ENCODE data around the gene RTN3.
"Not testable (repeated sequence)": the region's sequence is repeated elsewhere in the genome, so short reads cannot be mapped to it uniquely, and the experiment has no call there.

The RTN3 gene

GRCh38 chr11:63681321-63682065 is at the start of gene RTN3:
Gene RTN3, plus strand, starts transcription at chr11:63681500. Its CDS starts 137 bp downstream, at chr11:63681637.
- FAIRE-seq, result no peak

DNA sequence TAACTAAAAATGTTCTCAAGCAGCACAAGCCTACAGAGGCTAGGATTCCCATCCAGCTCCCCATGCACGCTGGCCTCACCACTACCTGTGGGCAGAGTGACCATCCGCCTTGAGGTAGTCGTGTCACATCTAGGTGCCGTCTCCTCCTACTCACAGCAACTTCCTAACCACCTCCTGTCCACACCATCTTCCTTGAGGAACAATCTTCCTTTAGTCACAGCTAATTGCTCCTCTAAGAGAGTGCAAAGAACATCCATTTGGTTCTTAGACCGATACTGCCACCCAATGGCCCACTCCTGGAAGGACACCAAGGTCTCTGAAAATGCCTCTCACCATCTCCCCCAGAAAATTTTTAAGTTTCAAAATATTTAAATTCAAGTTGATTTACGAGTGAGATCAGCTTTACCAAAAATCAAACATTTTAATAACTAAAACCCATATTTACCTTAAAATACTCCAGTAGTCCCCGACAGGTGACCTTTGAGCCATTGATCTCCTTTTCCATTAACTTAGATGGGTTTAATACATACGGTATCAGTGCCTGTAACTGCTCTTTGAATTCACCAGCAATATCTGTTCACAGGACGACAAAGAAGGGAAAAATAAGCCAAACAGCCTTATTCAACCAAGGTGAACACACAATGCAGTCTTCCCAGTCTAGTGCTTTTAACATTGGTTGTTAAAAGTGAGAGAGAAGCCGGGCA is 45.4 kb upstream of the RTN3 start:
- no peak for FAIRE-seq

DNA sequence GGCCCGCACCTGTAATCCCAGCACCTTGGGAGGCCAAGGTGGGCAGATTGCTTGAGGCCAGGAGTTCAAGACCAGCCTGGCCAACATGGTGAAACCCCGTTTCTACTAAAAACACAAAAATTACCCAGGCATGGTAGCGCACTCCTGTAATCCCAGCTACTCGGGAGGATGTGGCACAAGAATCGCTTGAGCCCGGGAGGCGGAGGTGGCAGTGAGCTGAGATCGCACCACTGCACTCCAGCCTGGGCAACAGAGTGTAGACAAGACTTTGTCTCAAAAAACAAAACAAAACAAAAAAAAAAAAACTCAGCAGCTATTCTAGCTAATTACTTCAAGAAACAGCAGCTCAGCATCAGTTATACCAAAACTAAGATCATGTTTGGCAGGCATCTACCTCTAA is 42.9 kb upstream of the RTN3 start:
- not testable (repeated sequence) for FAIRE-seq

DNA sequence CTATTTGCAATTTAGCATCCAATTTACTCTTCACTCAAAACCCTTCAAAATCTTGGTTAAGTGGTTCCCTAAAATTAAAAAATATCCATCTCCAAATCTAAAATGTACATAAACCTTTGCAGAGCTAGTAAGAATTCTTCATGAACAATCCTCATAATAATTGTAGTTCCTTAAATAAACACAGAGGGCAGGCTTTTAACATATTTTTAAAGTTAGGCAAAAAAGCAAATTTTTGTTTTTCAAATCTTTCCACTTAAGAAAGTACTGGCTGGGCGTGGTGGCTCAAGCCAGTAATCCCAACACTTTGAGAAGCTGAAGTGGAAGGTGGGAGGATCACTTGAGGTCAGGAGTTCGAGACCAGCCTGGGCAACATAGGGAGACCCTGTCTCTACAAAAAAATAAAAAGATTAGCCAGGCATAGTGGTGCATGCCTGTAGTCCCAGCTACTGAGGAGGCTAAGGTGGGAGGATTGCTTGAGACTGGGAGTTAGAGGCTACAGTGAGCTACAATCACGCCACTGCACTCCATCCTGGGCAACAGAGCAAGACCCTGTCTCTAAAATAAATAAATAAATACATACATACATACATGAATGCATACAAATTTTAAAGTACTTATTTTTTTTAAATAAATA is 42.0 kb upstream of the RTN3 start:
- FAIRE-seq, result peak; percentile 90

- no peak for FAIRE-seq
Observed at GRCh38 chr11:63641727-63642126, 39.6 kb upstream of the RTN3 start.

- no peak for FAIRE-seq
Observed at GRCh38 chr11:63643205-63643604, 38.1 kb upstream of the RTN3 start.

GRCh38 chr11:63652671-63653070 is 28.6 kb upstream of the RTN3 start:
- no peak for FAIRE-seq

DNA sequence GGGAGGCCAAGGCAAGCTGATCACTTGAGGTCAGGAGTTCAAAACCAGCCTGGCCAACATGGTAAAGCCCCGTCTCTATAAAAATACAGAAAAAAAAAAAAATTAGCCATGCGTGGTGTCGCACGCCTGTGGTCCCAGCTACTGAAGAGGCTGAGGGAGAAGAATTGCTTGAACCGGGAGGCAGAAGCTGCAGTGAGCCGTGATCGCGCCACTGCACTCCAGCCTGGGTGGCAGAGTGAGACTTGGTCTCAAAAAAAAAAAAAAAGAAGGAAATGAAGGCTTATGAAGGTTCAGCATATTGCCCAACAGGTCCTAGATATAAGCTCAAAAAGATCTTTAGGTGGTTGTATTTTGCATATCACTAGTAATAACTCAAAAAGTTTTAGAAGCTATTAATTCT is 20.3 kb upstream of the RTN3 start:
- no peak for FAIRE-seq

GRCh38 chr11:63663809-63664208 is 17.5 kb upstream of the RTN3 start:
- FAIRE-seq, result no peak

- FAIRE-seq, result no peak
Observed at GRCh38 chr11:63666874-63667273, 14.4 kb upstream of the RTN3 start.

GRCh38 chr11:63667995-63668795 is 13.1 kb upstream of the RTN3 start:
- no peak for FAIRE-seq

DNA sequence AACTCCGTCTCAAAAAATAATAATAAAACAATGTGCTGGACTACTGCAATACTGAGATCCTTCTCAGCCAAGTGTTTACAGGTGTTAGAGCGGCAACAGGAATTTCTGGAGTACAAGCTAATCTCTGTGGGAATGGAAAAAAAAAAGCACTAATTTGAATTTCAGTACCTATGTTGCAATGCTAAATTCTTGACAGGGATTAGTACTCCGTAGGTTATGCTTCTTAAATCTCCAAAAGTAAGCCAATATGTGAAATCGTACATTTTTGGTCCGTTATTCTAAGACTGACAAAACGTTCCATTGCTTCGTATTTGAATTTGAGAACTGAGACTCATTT is 11.2 kb upstream of the RTN3 start:
- FAIRE-seq, result no peak

DNA sequence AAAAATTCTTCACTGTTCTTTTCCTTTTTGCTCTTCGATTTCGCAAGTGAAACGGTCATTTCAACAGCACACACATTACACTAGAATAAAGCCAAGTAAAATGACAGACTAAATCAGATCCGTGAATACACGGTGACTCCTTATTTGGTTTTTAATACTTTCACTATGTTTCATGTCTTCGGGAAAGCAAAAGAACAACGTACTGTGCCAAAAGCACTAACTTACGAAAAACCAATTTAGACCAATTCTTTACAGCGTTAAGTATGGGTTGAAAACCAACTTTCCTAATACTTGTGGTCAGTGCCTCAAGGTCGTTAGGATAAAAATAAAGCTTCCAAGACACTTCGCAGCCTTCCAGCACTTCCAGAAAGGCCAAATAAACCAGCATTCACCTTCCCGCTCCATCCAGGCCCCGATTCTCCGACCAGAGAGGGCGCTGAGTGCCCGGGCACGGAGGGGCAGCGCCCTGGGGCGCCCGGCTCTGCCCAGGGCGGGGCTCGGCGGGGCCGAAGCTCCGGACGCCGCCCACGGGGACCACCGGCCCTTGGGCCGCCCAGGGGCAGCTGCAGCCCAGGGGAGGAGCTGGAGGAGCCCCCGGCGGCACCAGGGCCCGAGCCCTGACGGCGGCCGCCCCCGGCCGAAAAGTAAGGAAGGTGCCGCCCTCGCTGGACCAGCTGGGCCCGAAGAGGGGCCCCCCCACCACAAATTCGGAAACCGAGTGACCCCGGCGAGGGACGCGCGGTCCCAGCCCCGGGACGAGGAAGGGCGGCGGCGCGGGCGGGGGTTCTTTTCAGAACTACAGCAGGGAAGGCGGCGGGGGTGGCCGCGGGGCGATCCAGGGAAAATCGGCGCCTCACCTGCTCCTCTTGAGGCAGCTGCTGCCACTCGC is 10.6 kb upstream of the RTN3 start:
- FAIRE-seq, result no peak

GRCh38 chr11:63671322-63672155 is 9.8 kb upstream of the RTN3 start, which contains the start of gene ATL3:
Gene ATL3, minus strand, starts transcription at chr11:63671376. Its CDS starts 41 bp downstream, at chr11:63671335.
- FAIRE-seq, result no peak

DNA sequence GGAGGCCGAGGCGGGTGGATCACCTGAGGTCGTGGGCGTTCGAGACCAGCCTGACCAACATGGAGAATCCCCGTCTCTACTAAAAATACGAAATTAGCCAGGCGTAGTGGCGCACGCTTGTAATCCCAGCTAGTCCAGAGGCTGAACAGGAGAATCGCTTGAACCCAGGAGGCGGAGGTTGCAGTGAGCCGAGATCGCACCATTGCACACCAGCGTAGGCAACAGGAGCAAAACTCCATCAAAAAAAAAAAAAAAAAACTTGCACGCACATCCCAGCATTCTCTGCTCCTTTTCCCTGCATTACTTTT is 9.2 kb upstream of the RTN3 start:
- no peak for FAIRE-seq

DNA sequence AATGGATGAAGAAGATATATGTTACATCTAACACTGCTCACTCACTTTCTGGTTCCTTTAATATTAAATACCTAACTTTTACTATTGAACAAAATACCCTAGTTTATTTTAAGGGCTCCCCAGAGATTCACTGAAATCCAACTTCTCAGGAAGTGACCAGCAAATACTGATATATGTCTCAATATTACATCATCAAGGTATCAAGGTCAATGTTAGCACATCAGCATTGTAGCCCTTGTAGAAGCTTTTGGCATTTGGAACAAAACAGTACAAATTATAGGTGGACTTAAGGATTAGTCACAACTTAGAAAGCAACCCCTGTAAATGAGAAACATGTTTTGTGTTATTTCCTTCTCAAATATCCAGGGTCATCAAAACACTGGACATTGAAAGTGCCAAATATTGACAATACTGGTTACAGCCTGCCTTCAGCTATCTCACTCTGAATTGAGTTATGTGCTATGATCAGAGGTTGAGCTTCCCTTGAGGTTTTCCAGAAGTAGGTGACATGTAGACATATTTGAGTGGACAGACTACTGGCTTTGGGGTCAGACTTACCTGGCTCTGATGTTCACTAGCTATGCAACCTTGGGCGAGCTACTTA is 8.3 kb upstream of the RTN3 start:
- FAIRE-seq, result no peak

GRCh38 chr11:63673579-63673978 is 7.7 kb upstream of the RTN3 start:
- no peak for FAIRE-seq

DNA sequence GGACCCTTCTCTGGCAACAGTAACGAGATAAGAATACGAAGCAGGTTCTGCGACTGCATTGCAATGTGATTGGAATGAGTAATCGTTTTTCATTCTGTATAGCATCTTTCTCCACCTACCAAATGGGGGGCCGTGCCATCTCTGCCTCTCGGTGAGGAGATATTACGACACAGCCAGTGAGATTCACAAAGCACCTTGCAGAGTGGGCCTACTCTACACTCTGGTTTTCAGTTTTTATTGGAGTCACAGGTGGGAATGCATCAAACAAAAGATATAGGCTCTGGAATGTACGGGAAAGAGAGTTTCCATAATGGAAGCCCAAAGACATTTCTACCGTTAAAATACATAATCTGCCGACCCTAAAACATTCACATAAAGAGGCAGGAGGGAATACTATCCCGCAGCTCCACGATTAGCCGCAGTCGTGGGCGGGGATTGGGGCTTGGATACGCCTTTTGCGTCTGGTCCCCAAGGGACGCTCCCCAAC is 423 bp upstream of the RTN3 start:
- peak; percentile 49 for FAIRE-seq

GRCh38 chr11:63682066-63683021 is 1.0 kb downstream of the RTN3 start:
- no peak for FAIRE-seq
